Thyroid gland (tissue), 4 donors: ENCODE results near the gene ING2.

ENCODE experiments used
- POLR2A ChIP-seq, 2 donors: fragments of 450-650 bp; IDR thresholded peaks; one replicate each; pipeline ENCODE4 v1.6.1; 2017; ENCODE audit warnings: antibody characterized with exemption in 2 of 2, mild to moderate bottlenecking in 2 of 2, moderate library complexity in 1 of 2
- TF ChIP-seq, protein P1 (sequence below), 6 experiments: fragments of 200-600 bp in 3 of 6; fragments of 450-650 bp in 3 of 6; sonication (generic) in 3 of 6; IDR thresholded peaks; one replicate each; pipeline ENCODE4 v1.5.1; 2016 to 2019; ENCODE audit warnings: antibody characterized with exemption in 6 of 6, mild to moderate bottlenecking in 2 of 6, inconsistent platforms in 1 of 6, moderate library complexity in 1 of 6

GRCh38 chr4:183541752-183542040 lies 36.8 kb downstream of the ING2 start:
- no peak for TF ChIP-seq POLR2A (IDR thresholded peaks at IDR 0.05)
- TF ChIP-seq, protein P1, sequence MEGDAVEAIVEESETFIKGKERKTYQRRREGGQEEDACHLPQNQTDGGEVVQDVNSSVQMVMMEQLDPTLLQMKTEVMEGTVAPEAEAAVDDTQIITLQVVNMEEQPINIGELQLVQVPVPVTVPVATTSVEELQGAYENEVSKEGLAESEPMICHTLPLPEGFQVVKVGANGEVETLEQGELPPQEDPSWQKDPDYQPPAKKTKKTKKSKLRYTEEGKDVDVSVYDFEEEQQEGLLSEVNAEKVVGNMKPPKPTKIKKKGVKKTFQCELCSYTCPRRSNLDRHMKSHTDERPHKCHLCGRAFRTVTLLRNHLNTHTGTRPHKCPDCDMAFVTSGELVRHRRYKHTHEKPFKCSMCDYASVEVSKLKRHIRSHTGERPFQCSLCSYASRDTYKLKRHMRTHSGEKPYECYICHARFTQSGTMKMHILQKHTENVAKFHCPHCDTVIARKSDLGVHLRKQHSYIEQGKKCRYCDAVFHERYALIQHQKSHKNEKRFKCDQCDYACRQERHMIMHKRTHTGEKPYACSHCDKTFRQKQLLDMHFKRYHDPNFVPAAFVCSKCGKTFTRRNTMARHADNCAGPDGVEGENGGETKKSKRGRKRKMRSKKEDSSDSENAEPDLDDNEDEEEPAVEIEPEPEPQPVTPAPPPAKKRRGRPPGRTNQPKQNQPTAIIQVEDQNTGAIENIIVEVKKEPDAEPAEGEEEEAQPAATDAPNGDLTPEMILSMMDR (IDR thresholded peaks at IDR 0.05), result no peak
